Measurements from ENCODE around the gene MRPS17.

- TF ChIP-seq CTCF (conservative IDR thresholded peaks at IDR 0.05; ENCODE audit: low read depth, low read length) = no peak
- no peak for TF ChIP-seq RCOR1 (IDR thresholded peaks at IDR 0.05; ENCODE audit: insufficient replicate concordance, low read length)
- TF ChIP-seq NFE2L2 (IDR thresholded peaks at IDR 0.05; ENCODE audit: low read depth, low read length) = no peak
- TF ChIP-seq MAZ (IDR thresholded peaks at IDR 0.05; ENCODE audit: borderline replicate concordance, low read depth, low read length) = no peak
- no peak for TF ChIP-seq POLR2A (IDR thresholded peaks at IDR 0.05; ENCODE audit: low read depth, low read length)
Measured at GRCh38 chr7:55962014-55962413, 10.3 kb downstream of the MRPS17 start.
